Stimulated activated CD8-positive, alpha-beta memory T cell treated with anti-CD3 and anti-CD28 coated beads, Interleukin-12 subunit alpha, Interleukin-12 subunit beta, amount 100 ng/mL, for 4 hours (primary cell): ENCODE data around the gene C1orf35.

Experiments
- DNase-seq: peaks from one replicate; pipeline ENCODE4 v3.0.0-alpha.2; 2020; ENCODE audit warnings: low read depth

C1orf35 gene

DNA sequence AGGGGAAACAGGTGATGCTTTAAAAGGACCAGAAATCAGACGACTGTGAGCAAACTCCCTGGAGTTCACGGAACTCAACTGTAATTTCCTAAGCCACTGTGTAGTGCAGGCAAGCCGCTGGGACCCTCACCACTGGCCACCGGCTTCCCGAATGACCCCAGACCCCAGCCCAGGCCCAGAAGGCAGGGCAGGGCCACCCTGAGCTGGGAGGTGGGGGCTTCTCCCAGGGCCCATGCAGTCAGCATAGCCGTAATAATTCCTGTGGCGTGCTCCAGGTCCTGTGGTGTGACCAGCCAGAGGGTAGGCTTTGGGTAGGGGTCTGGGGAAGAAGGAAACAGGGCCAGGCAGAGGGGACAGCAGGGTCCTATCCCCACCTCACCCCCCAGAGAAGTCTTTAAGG is 24.1 kb downstream of the C1orf35 start:
- no peak for DNase-seq

- no peak for DNase-seq
Observed at GRCh38 chr1:228077565-228078330, 25.4 kb downstream of the C1orf35 start.

GRCh38 chr1:228076796-228077430 is 26.2 kb downstream of the C1orf35 start:
- DNase-seq, result no peak

GRCh38 chr1:228075801-228076271 is 27.3 kb downstream of the C1orf35 start:
- no peak for DNase-seq

DNA sequence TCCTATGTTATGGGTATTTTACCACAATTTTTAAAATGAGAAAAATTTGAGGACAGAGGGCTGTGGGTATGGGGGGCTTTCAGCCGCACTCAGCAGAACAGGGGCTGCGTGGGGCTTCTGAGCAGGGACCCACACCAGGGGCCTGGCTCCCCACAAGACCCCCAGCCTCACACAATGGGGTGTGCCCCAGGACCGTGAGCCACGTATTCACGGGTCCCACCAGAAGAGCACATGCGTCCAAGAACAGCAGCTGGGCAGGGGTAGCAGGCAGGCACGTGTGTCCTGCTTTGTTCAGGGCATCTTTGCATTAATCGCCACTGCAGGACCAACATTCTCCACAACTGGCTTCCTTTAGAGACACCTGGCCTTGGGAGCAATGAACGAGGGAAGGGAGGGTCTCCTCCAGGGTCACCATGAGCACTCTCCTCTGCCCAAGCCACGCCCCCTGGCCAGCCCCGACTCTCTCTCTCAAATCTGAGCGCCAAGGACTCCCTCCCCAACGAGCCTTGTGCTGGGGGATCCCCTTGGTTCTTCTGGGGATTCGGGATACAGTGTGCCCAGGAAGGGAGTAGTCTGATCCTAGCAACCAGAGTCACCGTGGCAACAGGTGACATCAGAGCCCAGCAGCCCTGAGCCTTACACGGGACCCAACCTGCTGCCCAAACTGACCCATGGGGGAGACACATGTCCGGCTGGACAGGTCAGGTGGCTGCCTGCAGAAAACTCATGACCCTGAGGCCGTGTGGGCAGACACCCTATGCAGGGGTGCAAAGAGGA is 28.0 kb downstream of the C1orf35 start:
- no peak for DNase-seq

- no peak for DNase-seq
Observed at GRCh38 chr1:228073857-228074545, 29.1 kb downstream of the C1orf35 start.

GRCh38 chr1:228073061-228073856 is 29.9 kb downstream of the C1orf35 start:
- DNase-seq, result no peak

DNA sequence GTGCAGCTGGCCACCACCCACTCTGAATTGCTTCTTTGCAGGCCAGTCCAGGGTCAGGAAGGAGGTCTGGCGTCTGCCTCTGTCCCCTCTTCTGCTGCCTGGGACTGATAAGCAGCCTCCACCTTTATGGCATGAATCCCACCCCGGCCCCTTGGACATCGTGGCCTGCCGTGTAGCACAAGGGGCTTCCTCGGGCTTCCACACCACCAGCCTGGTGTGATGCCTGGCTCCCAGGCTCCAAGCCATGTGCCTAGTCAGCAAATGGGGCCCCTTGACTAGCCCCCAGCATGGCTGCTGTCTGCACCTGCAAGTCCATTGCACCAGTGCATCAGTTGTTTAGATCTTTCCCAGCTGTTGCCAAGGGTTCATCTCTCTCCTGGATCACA is 30.5 kb downstream of the C1orf35 start:
- no peak for DNase-seq

DNA sequence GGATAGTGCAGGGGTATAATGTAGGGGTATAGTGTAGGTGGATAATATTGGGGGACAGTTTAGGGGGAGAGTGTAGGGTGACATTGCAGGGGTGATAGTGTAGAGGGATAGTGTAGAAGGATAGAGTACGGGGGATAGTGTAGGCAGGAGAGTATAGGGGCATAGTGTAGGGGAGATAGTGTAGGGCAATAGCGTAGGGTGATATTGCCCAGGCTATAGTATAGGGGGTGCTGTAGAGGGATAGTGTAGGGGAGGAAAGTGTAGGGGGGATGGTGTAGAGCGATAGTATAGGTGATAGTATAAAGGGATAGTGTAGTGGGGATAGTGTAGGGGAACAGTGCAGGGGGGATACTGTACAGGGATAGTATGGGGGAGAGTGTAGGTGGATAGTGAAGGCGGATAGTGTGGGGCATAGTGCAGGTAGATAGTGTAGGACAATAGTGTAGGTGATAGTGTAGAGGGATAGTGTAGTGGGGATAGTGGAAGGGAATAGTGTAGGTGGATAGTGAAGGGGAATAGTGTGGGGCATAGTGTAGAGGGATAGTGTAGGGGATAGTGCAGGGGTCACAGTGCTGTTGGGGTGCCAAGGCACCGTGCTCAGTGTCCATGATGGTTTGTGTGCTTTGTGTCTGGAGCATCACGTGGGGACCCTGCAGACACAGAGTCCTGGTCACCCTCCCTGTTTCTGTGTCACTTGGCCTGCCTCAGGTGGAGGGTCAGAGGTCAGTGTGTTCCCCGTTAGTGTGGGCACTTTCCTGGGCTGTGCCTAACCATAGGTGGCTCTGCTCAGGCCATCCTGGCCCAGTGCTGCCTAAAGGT is 31.1 kb downstream of the C1orf35 start:
- no peak for DNase-seq

DNA sequence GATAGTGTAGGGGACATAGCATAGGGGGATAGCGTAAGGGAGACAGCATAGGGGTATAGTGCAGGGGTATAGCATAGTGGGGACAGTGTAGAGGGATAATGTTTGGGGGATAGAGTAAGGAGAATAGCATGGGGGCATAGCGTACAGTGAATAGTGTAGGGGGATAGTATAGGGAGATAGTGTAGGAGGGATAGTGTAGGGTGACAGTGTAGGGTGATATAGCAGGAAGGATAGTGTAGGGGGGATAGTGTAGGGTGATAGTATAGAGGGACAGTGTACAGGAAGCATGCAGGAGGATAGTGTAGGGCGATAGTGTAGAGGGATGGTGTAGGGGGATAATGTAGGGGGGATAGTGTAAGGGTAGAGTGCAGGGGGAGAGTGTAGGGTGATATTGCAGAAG is 32.3 kb downstream of the C1orf35 start:
- no peak for DNase-seq

- no peak for DNase-seq
Observed at GRCh38 chr1:228070173-228070572, 33.0 kb downstream of the C1orf35 start.

GRCh38 chr1:228068359-228068758 is 34.8 kb downstream of the C1orf35 start:
- DNase-seq, result no peak

GRCh38 chr1:228066891-228067654 is 36.1 kb downstream of the C1orf35 start:
- DNase-seq, result no peak

GRCh38 chr1:228066416-228066815 is 36.7 kb downstream of the C1orf35 start:
- DNase-seq, result no peak

- no peak for DNase-seq
Observed at GRCh38 chr1:228065543-228066347, 37.4 kb downstream of the C1orf35 start.

GRCh38 chr1:228064741-228065542 is 38.2 kb downstream of the C1orf35 start:
- no peak for DNase-seq

- DNase-seq, result no peak
Observed at GRCh38 chr1:228064296-228064695, 38.8 kb downstream of the C1orf35 start.
